ENCODE results near the gene CLASP1. TPM values are rescaled to one million over a fixed set of nuclear protein-coding genes. Genes with fewer than 3 reads are reported as not detected.
A peak's percentile ranks its signal among the peaks of the same experiment; 100 is the strongest.

CLASP1 gene
- total RNA-seq, 4 donors from 2014 or later, result 28.9 to 58.0 (median 41.9) TPM

DNA sequence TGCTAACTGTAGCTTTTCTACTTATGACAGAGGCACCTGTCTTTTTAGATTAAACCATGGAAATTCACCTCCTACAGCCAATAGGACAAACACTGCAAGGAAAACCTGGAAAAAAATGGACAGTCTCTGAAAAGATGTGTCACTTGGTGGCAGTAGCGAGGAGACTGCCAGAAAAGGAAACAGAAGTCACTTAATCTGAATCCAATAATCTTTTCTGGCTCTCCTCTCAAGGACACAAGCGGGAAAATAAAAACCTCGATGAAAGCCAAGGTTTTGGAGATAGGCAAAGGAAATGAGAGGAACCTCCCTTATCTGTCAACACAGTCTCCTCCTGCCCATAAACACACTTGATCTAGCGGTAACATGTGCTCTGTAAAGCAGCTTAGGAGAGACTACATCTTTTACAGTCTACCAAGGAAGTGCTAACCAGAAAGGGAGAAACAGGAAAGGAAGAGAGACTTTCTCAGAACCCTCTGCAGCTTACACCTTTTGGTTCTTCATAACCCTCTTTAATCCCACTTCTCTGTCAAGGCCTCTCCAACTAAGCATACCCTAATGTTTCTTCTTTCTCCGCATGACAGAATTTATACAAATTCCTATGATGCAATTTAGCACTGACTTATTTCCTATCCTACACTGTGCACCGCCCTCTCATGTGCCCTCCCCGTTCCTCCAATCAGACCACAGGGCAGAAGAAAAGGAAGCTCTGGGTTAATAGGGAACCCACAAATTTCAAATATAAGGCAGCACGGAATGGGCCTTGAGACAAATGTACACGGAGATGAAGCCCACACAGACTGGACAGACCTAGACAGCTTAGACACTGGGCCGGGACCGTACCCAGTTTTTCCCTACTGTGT, 52.8 kb downstream of the CLASP1 start:
- intact Hi-C loops (cut with DNase I), result no loop called here

DNA sequence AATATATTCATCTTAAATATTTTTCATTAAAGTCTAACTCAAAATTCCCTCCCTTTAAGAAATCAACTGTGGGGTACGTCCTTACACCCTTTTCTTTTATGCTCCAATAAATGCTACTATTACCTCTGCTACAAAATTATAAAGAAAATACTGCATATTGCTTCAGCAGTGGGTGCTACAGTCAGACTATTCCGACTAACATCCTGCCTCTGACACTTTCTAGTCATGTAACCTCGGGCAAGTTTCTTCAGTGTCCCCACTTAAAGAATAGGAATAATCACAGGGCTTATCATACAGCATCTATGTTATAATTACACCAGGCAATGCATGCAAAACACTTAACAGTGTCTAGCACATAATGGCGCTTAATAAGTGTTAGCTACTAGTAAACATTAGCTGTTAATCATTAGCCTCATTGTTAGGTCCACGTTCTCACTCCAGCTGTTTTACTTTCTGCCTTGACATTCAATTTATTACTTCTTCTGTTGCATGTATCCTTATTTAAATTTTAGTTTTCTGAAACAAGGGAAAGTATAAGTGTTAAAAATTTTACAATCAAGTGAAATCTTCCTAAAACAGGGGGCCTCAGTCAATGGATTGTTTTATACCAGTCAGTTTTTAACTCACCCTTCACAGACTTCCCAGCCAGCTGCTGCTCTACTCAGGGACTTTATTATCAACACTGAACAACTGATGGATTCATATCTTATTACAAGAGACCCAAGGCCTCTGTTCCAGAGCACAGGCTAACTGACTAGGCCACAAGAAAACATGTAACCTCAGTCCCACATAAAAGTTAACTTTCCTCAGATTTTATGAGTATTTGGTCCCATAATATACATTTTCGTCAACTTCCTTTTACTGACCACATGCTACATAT, 54.0 kb downstream of the CLASP1 start:
- Histone ChIP-seq H3K4me1 (peaks cover 7 to 26% (median 11%) of the 10 kb centered on the region in 3 donors), H3K36me3 (no peaks in the 10 kb centered on the region), H3K27ac (no peak overlapping the region), H3K27me3 (no peaks in the 10 kb centered on the region), H3K4me3 (no peak overlapping the region), H3K9me3 (no peaks in the 10 kb centered on the region)
- intact Hi-C loops (cut with DNase I), result no loop called here
- WGBS, 2 donors, result 60 to 76% methylated on average over 6 of the region's 6 CpGs
- TF ChIP-seq, protein P1, sequence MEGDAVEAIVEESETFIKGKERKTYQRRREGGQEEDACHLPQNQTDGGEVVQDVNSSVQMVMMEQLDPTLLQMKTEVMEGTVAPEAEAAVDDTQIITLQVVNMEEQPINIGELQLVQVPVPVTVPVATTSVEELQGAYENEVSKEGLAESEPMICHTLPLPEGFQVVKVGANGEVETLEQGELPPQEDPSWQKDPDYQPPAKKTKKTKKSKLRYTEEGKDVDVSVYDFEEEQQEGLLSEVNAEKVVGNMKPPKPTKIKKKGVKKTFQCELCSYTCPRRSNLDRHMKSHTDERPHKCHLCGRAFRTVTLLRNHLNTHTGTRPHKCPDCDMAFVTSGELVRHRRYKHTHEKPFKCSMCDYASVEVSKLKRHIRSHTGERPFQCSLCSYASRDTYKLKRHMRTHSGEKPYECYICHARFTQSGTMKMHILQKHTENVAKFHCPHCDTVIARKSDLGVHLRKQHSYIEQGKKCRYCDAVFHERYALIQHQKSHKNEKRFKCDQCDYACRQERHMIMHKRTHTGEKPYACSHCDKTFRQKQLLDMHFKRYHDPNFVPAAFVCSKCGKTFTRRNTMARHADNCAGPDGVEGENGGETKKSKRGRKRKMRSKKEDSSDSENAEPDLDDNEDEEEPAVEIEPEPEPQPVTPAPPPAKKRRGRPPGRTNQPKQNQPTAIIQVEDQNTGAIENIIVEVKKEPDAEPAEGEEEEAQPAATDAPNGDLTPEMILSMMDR (IDR thresholded peaks at IDR 0.05), result no peak
- no peak for TF ChIP-seq POLR2A (IDR thresholded peaks at IDR 0.05)
- DNase-seq, result no peak

More for the DNA sequence above, 52.8 kb downstream of the CLASP1 start:
- peaks cover 7 to 31% (median 11%) of the 10 kb centered on the region in 3 donors for H3K4me1 ChIP-seq
- DNase-seq, result no peak
- peaks cover 0 to 8% (median 0%) of the 10 kb centered on the region in 3 donors for H3K36me3 ChIP-seq
- WGBS, 2 donors, result 41 to 52% methylated on average over 9 to 10 of the region's 11 CpGs
- H3K27ac ChIP-seq, result peak overlapping the region; percentile 33 to 58 (median 50)
- no peaks in the 10 kb centered on the region for H3K9me3 ChIP-seq
- no peak for TF ChIP-seq POLR2A (IDR thresholded peaks at IDR 0.05)
- TF ChIP-seq, protein P1 (IDR thresholded peaks at IDR 0.05), result peak in 5 of 6 experiments; percentile 20 to 41 (median 29)
- H3K4me3 ChIP-seq, result peak overlapping the region in 1 of 4 donors; percentile 28
- H3K27me3 ChIP-seq, result no peaks in the 10 kb centered on the region

- Histone ChIP-seq H3K9me3 (no peaks in the 10 kb centered on the region), H3K4me3 (no peak overlapping the region), H3K27me3 (no peaks in the 10 kb centered on the region), H3K4me1 (peaks cover 0 to 14% (median 8%) of the 10 kb centered on the region in 3 donors), H3K36me3 (peaks cover 0 to 9% (median 0%) of the 10 kb centered on the region in 3 donors), H3K27ac (no peak overlapping the region)
- no peak for TF ChIP-seq POLR2A (IDR thresholded peaks at IDR 0.05)
- TF ChIP-seq, protein P1 (IDR thresholded peaks at IDR 0.05), result no peak
- intact Hi-C loops (cut with DNase I), result no loop called here
- 88 to 97% methylated on average over 3 of the region's 3 CpGs for WGBS, 2 donors
- DNase-seq, result no peak
Measured at GRCh38 chr2:121591199-121591598, 58.1 kb downstream of the CLASP1 start.

DNA sequence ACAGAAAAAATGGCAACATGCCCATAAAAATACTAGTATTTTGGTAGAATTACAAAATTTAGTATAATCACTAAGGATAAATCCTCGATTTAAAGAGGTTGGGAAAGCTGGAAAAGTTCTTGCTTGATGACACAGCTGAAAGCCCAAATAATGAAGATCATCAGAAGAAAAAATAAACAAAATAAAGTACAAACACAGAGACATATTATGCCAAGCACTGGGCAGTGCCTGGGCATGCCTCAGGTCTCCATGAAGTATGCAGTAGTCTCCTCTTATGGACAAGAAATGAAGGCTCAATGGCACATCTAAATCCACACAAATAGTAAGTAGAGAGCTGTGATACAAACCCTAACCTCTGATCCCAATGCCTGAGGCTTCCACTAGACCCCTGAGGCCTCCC, 60.9 kb downstream of the CLASP1 start:
- H3K36me3 ChIP-seq, result peaks cover 0 to 9% (median 0%) of the 10 kb centered on the region in 3 donors
- H3K27ac ChIP-seq, result no peak overlapping the region
- peaks cover 0 to 8% (median 0%) of the 10 kb centered on the region in 3 donors for H3K4me1 ChIP-seq
- TF ChIP-seq, protein P1 (IDR thresholded peaks at IDR 0.05), result no peak
- no peak for TF ChIP-seq POLR2A (IDR thresholded peaks at IDR 0.05)
- no peaks in the 10 kb centered on the region for H3K9me3 ChIP-seq
- no peak for DNase-seq
- intact Hi-C loops (cut with DNase I), result no loop called here
- no peaks in the 10 kb centered on the region for H3K27me3 ChIP-seq
- 32 to 50% methylated on average over 1 of the region's 1 CpG for WGBS, 2 donors
- no peak overlapping the region for H3K4me3 ChIP-seq
